Smooth muscle cell of the brain vasculature (primary cell): ENCODE data around the gene LRRN4CL.
"Not testable (repeated sequence)": the region's sequence is repeated elsewhere in the genome, so short reads cannot be mapped to it uniquely, and the experiment has no call there.

Experiments
- DNase-seq: peaks from one replicate; pipeline ENCODE4 v3.0.0-alpha.2; 2012; ENCODE audit warnings: low read depth, low spot score

Gene LRRN4CL

GRCh38 chr11:62689421-62690183 lies at the start of gene LRRN4CL:
LRRN4CL (minus strand) TSS chr11:62689530; CDS start chr11:62688508, 1,022 bp downstream.
- peak; percentile 66 for DNase-seq

GRCh38 chr11:62737196-62737595 lies 47.9 kb upstream of the LRRN4CL start:
- no peak for DNase-seq

- no peak for DNase-seq
These were observed 43.5 kb upstream of the LRRN4CL start for GRCh38 chr11:62732830-62733229.

GRCh38 chr11:62730076-62730475 lies 40.7 kb upstream of the LRRN4CL start:
- DNase-seq, result not testable (repeated sequence)

GRCh38 chr11:62728171-62728988 lies 39.0 kb upstream of the LRRN4CL start, which contains the start of gene TTC9C:
TTC9C (plus strand) TSS chr11:62728486; CDS start chr11:62728849, 363 bp downstream.
- peak; percentile 71 for DNase-seq

- DNase-seq, result peak; percentile 93
These were observed 38.5 kb upstream of the LRRN4CL start for GRCh38 chr11:62727872-62728170.

GRCh38 chr11:62727165-62727871 lies 38.0 kb upstream of the LRRN4CL start, which contains the start of gene HNRNPUL2:
HNRNPUL2 (minus strand) TSS chr11:62727457; CDS start chr11:62727156, 301 bp downstream.
- DNase-seq, result peak; percentile 98

- DNase-seq, result no peak
These were observed 37.5 kb upstream of the LRRN4CL start for GRCh38 chr11:62726915-62727164.

- no peak for DNase-seq
These were observed 37.0 kb upstream of the LRRN4CL start for GRCh38 chr11:62726156-62726914.

GRCh38 chr11:62725646-62726045 lies 36.3 kb upstream of the LRRN4CL start:
- no peak for DNase-seq

- no peak for DNase-seq
These were observed 34.8 kb upstream of the LRRN4CL start for GRCh38 chr11:62724171-62724570.

GRCh38 chr11:62721994-62722393 lies 32.7 kb upstream of the LRRN4CL start:
- no peak for DNase-seq

GRCh38 chr11:62719302-62719978 lies 30.1 kb upstream of the LRRN4CL start:
- DNase-seq, result no peak

- no peak for DNase-seq
These were observed 27.5 kb upstream of the LRRN4CL start for GRCh38 chr11:62716816-62717215.

- DNase-seq, result no peak
These were observed 26.9 kb upstream of the LRRN4CL start for GRCh38 chr11:62716206-62716605.

GRCh38 chr11:62715150-62716130 lies 26.1 kb upstream of the LRRN4CL start:
- DNase-seq, result no peak

- DNase-seq, result no peak
These were observed 24.0 kb upstream of the LRRN4CL start for GRCh38 chr11:62713343-62713742.

GRCh38 chr11:62712861-62713260 lies 23.5 kb upstream of the LRRN4CL start:
- DNase-seq, result no peak

- DNase-seq, result no peak
These were observed 23.0 kb upstream of the LRRN4CL start for GRCh38 chr11:62712276-62712812.

- no peak for DNase-seq
These were observed 20.6 kb upstream of the LRRN4CL start for GRCh38 chr11:62710001-62710345.
